ENCODE measurements around the gene DDX52.

The DDX52 gene

GRCh38 chr17:37574427-37574826, 68.8 kb downstream of the DDX52 start:
- DNase-seq (ENCODE audit: low spot score): no peak

GRCh38 chr17:37571674-37572073, 71.6 kb downstream of the DDX52 start:
- no peak for DNase-seq (ENCODE audit: low spot score)

GRCh38 chr17:37570527-37571093, 72.6 kb downstream of the DDX52 start:
- DNase-seq (ENCODE audit: low spot score): peak; percentile 87

GRCh38 chr17:37568350-37569053, 74.7 kb downstream of the DDX52 start:
- DNase-seq (ENCODE audit: low spot score): no peak

- DNase-seq (ENCODE audit: low spot score): no peak
Measured at GRCh38 chr17:37567538-37567937, 75.7 kb downstream of the DDX52 start.

- no peak for DNase-seq (ENCODE audit: low spot score)
Measured at GRCh38 chr17:37567137-37567536, 76.1 kb downstream of the DDX52 start.

GRCh38 chr17:37564252-37564651, 79.0 kb downstream of the DDX52 start:
- no peak for DNase-seq (ENCODE audit: low spot score)

GRCh38 chr17:37562016-37562745, 81.1 kb downstream of the DDX52 start:
- no peak for DNase-seq (ENCODE audit: low spot score)

Measured in RKO (cell line).